ENCODE measurements around the gene MASP2. TPM values are rescaled to one million over a fixed set of nuclear protein-coding genes. Genes with fewer than 3 reads are reported as not detected.

MASP2 gene
- total and polyA plus RNA-seq, 9 of the 15 experiments (the other 6 are each of a cell fraction or from before 2014, with no cell fraction given) = 0.01 to 0.23 (median 0.06) TPM; not detected in 3

- TF ChIP-seq TAF15 (IDR thresholded peaks at IDR 0.05; ENCODE audit: low read depth, low read length) = no peak
- TF ChIP-seq, protein P1, sequence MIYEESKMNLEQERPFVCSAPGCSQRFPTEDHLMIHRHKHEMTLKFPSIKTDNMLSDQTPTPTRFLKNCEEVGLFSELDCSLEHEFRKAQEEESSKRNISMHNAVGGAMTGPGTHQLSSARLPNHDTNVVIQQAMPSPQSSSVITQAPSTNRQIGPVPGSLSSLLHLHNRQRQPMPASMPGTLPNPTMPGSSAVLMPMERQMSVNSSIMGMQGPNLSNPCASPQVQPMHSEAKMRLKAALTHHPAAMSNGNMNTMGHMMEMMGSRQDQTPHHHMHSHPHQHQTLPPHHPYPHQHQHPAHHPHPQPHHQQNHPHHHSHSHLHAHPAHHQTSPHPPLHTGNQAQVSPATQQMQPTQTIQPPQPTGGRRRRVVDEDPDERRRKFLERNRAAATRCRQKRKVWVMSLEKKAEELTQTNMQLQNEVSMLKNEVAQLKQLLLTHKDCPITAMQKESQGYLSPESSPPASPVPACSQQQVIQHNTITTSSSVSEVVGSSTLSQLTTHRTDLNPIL (CRISPR knock-in tag; IDR thresholded peaks at IDR 0.05) = no peak
- TF ChIP-seq, protein P2, sequence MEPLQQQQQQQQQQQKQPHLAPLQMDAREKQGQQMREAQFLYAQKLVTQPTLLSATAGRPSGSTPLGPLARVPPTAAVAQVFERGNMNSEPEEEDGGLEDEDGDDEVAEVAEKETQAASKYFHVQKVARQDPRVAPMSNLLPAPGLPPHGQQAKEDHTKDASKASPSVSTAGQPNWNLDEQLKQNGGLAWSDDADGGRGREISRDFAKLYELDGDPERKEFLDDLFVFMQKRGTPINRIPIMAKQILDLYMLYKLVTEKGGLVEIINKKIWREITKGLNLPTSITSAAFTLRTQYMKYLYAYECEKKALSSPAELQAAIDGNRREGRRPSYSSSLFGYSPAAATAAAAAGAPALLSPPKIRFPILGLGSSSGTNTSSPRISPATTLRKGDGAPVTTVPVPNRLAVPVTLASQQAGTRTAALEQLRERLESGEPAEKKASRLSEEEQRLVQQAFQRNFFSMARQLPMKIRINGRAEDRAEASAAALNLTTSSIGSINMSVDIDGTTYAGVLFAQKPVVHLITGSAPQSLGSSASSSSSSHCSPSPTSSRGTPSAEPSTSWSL (CRISPR knock-in tag; IDR thresholded peaks at IDR 0.05; ENCODE audit: borderline replicate concordance) = no peak
These were observed 7.5 kb downstream of the MASP2 start (continued) for GRCh38 chr1:11039351-11040104.

- Histone ChIP-seq H3K36me3 (ENCODE audit: control insufficient read depth, insufficient read depth, low read length) (no peaks in the 10 kb centered on the region), H3K79me2 (ENCODE audit: control insufficient read depth, insufficient read depth, low read length) (no peaks in the 10 kb centered on the region), H4K20me1 (replicated peaks; ENCODE audit: control insufficient read depth, insufficient read depth, low read length) (no peaks in the 10 kb centered on the region), H2AFZ (ENCODE audit: low read depth, low read length) (no peak overlapping the region; the same call in 1 of the 2 replicates), H3K27me3 (ENCODE audit: control insufficient read depth in 2 of 2, insufficient read depth in 2 of 2, low read length in 2 of 2) (peaks cover 8 to 20% of the 10 kb centered on the region in 2 experiments), H3K27ac (ENCODE audit: extremely low read depth, low read depth, low read length) (no peak overlapping the region), H3K4me3 (no peak overlapping the region), H3K4me1 (replicated peaks in 1 of 2; ENCODE audit: control insufficient read depth in 2 of 2, insufficient read depth in 2 of 2, low read length in 2 of 2) (no peaks in the 10 kb centered on the region), H3K9me1 (ENCODE audit: control insufficient read depth, insufficient read depth, low read length) (no peaks in the 10 kb centered on the region), H3K9ac (ENCODE audit: insufficient read depth in 1 of 2, low read depth in 2 of 2, low read length in 2 of 2) (no peak overlapping the region), H3K9me3 (replicated peaks; ENCODE audit: control insufficient read depth, insufficient read depth, low read depth, low read length) (no peaks in the 10 kb centered on the region), H3K4me2 (ENCODE audit: insufficient read depth, low read length) (no peak overlapping the region)
- ATAC-seq (peak; percentile 98), FAIRE-seq (peak; percentile 100), DNase-seq (ENCODE audit: extremely low read depth in 1 of 4, low spot score in 3 of 4) (peak; percentile 83 to 91 (median 85))
- ChIA-PET POLR2A (interaction anchor here (0.6 to 2.0 kb wide), 15 partner anchors 8 to 704 kb away, joined by 3 to 6 read pairs (median 4); partner anchors contain the start of genes EXOSC10, FBXO6, MASP2 and TARDBP), CTCF (ENCODE audit: low intra/inter-chr PET ratio) (interaction anchor here (0.7 to 2.6 kb wide), 5 partner anchors 23 to 608 kb away, joined by 3 to 20 read pairs (median 6); no protein-coding TSS in a partner anchor)
- under 1% methylated on average over 8 of the region's 8 CpGs for WGBS (ENCODE audit: insufficient coverage, low coverage, missing lambda C conversion rate)
- no TSS peak for BruUV-seq (replicated peaks)
- intact Hi-C loops (cut with micrococcal nuclease) = loop anchor here (1.0 to 10.0 kb wide), 5 partner anchors 195 to 687 kb away; no protein-coding TSS in a partner anchor
- in situ Hi-C loops (cut with MboI) = no loop called here
- no peak for TF ChIP-seq FOXP4 (CRISPR knock-in tag; IDR thresholded peaks at IDR 0.05; ENCODE audit: borderline replicate concordance)
- TF ChIP-seq ETV5 (CRISPR knock-in tag; IDR thresholded peaks at IDR 0.05; ENCODE audit: low read depth) = 0 out of 2 replicates have a peak, but pooled peaks have one; percentile 30
- peak; percentile 65; the same call in 1 of the 2 replicates for TF ChIP-seq XRCC5 (IDR thresholded peaks at IDR 0.05; ENCODE audit: low read depth, low read length)
- no peak for TF ChIP-seq FOXK2 (conservative IDR thresholded peaks at IDR 0.05 in 1 of 2, IDR thresholded peaks at IDR 0.05 in 1 of 2; ENCODE audit: low read depth in 2 of 2)
- TF ChIP-seq NONO (IDR thresholded peaks at IDR 0.05; ENCODE audit: low read depth in 2 of 2, low read length in 1 of 2) = no peak
- 0 out of 4 replicates have a peak, but pooled peaks of 1 of the 2 experiments have one; percentile 36 for TF ChIP-seq MAZ (CRISPR knock-in tag; conservative IDR thresholded peaks at IDR 0.05 in 1 of 2, IDR thresholded peaks at IDR 0.05 in 1 of 2)
- TF ChIP-seq ZNF408 (CRISPR knock-in tag; IDR thresholded peaks at IDR 0.05; ENCODE audit: low read depth) = no peak
- no peak for TF ChIP-seq NCOA1 (IDR thresholded peaks at IDR 0.05; ENCODE audit: low read depth)
- TF ChIP-seq DACH1 (IDR thresholded peaks at IDR 0.05; ENCODE audit: partially characterized antibody) = no peak
- TF ChIP-seq NFYB (IDR thresholded peaks at IDR 0.05; ENCODE audit: extremely low read depth, insufficient read length) = no peak
- TF ChIP-seq CTBP1 (IDR thresholded peaks at IDR 0.05; ENCODE audit: borderline replicate concordance) = peak; percentile 51; the same call in 1 of the 2 replicates
These were observed 9.3 kb downstream of the MASP2 start for GRCh38 chr1:11037740-11038182.
